Colonic mucosa (tissue), 4 donors: Measurements from ENCODE around the gene ITCH. TPM values are rescaled to one million over a fixed set of nuclear protein-coding genes. Genes with fewer than 3 reads are reported as not detected.

Experiments
- DNase-seq: peaks from one replicate; pipeline ENCODE4 v3.0.0-alpha.2; 2020
- H3K27ac ChIP-seq: fragments of 200-600 bp; one replicate; pipeline ENCODE4 v1.8.0; 2021
- H3K27me3 ChIP-seq: fragments of 200-600 bp; one replicate; pipeline ENCODE4 v1.8.0; 2021
- H3K36me3 ChIP-seq: fragments of 200-600 bp; one replicate; pipeline ENCODE4 v1.8.0; 2021
- H3K4me1 ChIP-seq: fragments of 200-600 bp; one replicate; pipeline ENCODE4 v1.8.0; 2021; ENCODE audit warnings: mild to moderate bottlenecking
- H3K4me3 ChIP-seq: fragments of 200-600 bp; one replicate; pipeline ENCODE4 v1.8.0; 2021
- H3K9ac ChIP-seq, 2 donors: one replicate each; pipeline ENCODE4 v1.7.0; 2013; ENCODE audit warnings: control low read depth in 2 of 2, low read depth in 2 of 2, low read length in 2 of 2
- H3K9me3 ChIP-seq: fragments of 200-600 bp; one replicate; pipeline ENCODE4 v1.8.0; 2021
- CTCF ChIP-seq: fragments of 200-600 bp; IDR thresholded peaks from one replicate; pipeline ENCODE4 v1.8.0; 2022; ENCODE audit warnings: antibody characterized with exemption, mild to moderate bottlenecking
- intact Hi-C: fragments of 100-400 bp; cut with DNase I; formaldehyde crosslinking; loops from one replicate; pipeline ENCODE4 v1.14.1; 2022
- total RNA-seq, 2 donors: library from RNA; stranded (reverse); fragmentation: NEBNext Ultra II Directional in 1 of 2; extraction: Animal tissue kit (Norgen Biotek cat#: 25700) in 1 of 2; gene quantifications; one replicate each; pipeline ENCODE4 v1.2.1, GENCODE V29; 2021
- donor health status: healthy.
- donor health status: DM: no; HTN: no; CAD: no.
- donor health status: DM: no; HTN: no; CAD: no.

The ITCH gene
- total RNA-seq, 2 donors from 2014 or later, result 50.0 to 71.4 TPM

GRCh38 chr20:34458631-34459030, 95.6 kb downstream of the ITCH start:
- intact Hi-C loops, result no loop called here
- TF ChIP-seq CTCF, result no peak
- H3K4me3 ChIP-seq, result no peak overlapping the region
- no peak overlapping the region for H3K27ac ChIP-seq
- no peaks in the 10 kb centered on the region for H3K27me3 ChIP-seq
- no peak for DNase-seq
- H3K36me3 ChIP-seq, result no peaks in the 10 kb centered on the region
- H3K9me3 ChIP-seq, result no peaks in the 10 kb centered on the region
- no peak overlapping the region for H3K9ac ChIP-seq
- H3K4me1 ChIP-seq, result no peaks in the 10 kb centered on the region

GRCh38 chr20:34459209-34459897, 96.3 kb downstream of the ITCH start:
- H3K4me3 ChIP-seq, result no peak overlapping the region
- H3K9ac ChIP-seq, result no peak overlapping the region
- H3K36me3 ChIP-seq, result no peaks in the 10 kb centered on the region
- DNase-seq, result no peak
- intact Hi-C loops, result no loop called here
- no peaks in the 10 kb centered on the region for H3K9me3 ChIP-seq
- no peaks in the 10 kb centered on the region for H3K4me1 ChIP-seq
- H3K27me3 ChIP-seq, result no peaks in the 10 kb centered on the region
- TF ChIP-seq CTCF, result no peak
- no peak overlapping the region for H3K27ac ChIP-seq

- intact Hi-C loops, result no loop called here
- no peak for DNase-seq
- Histone ChIP-seq H3K27me3 (no peaks in the 10 kb centered on the region), H3K27ac (no peak overlapping the region), H3K4me3 (no peak overlapping the region), H3K4me1 (no peaks in the 10 kb centered on the region), H3K9ac (no peak overlapping the region), H3K9me3 (no peaks in the 10 kb centered on the region), H3K36me3 (no peaks in the 10 kb centered on the region)
- no peak for TF ChIP-seq CTCF
Measured at GRCh38 chr20:34461779-34462087, 98.7 kb downstream of the ITCH start.

- no peaks in the 10 kb centered on the region for H3K4me1 ChIP-seq
- H3K36me3 ChIP-seq, result no peaks in the 10 kb centered on the region
- DNase-seq, result no peak
- H3K9ac ChIP-seq, result no peak overlapping the region
- intact Hi-C loops, result no loop called here
- no peak overlapping the region for H3K27ac ChIP-seq
- TF ChIP-seq CTCF, result no peak
- H3K4me3 ChIP-seq, result no peak overlapping the region
- H3K9me3 ChIP-seq, result no peaks in the 10 kb centered on the region
- H3K27me3 ChIP-seq, result no peaks in the 10 kb centered on the region
Measured at GRCh38 chr20:34468951-34469350, 105.9 kb downstream of the ITCH start.

- no peak for DNase-seq
- no peaks in the 10 kb centered on the region for H3K9me3 ChIP-seq
- H3K4me1 ChIP-seq, result no peaks in the 10 kb centered on the region
- TF ChIP-seq CTCF, result no peak
- H3K4me3 ChIP-seq, result no peak overlapping the region
- intact Hi-C loops, result loop anchor here (2.0 kb wide), 1 partner anchor 160 kb away; no protein-coding TSS in a partner anchor
- H3K36me3 ChIP-seq, result no peaks in the 10 kb centered on the region
- no peaks in the 10 kb centered on the region for H3K27me3 ChIP-seq
- no peak overlapping the region for H3K27ac ChIP-seq
- H3K9ac ChIP-seq, result no peak overlapping the region
Measured at GRCh38 chr20:34472246-34472925, 109.3 kb downstream of the ITCH start.
